Upper lobe of left lung (tissue), 4 donors: ENCODE data around the gene TMPRSS2.

ENCODE experiments used
- CTCF ChIP-seq, 6 experiments: fragments of 450-650 bp in 4 of 6; fragments of 200-600 bp in 2 of 6; sonication (generic) in 2 of 6; IDR thresholded peaks; one replicate each; pipeline ENCODE4 v1.5.1; 2016 to 2019; ENCODE audit warnings: antibody characterized with exemption in 6 of 6
- POLR2A ChIP-seq, 4 donors: fragments of 450-650 bp; IDR thresholded peaks; one replicate each; pipeline ENCODE4 v1.5.1; 2016 to 2017; ENCODE audit warnings: antibody characterized with exemption in 4 of 4, mild to moderate bottlenecking in 2 of 4
- POLR2AphosphoS5 ChIP-seq, 2 donors: sonication (generic); formaldehyde crosslinking; IDR thresholded peaks; one replicate each; pipeline ENCODE4 v1.5.1; 2017; ENCODE audit warnings: antibody characterized with exemption in 2 of 2

DNA sequence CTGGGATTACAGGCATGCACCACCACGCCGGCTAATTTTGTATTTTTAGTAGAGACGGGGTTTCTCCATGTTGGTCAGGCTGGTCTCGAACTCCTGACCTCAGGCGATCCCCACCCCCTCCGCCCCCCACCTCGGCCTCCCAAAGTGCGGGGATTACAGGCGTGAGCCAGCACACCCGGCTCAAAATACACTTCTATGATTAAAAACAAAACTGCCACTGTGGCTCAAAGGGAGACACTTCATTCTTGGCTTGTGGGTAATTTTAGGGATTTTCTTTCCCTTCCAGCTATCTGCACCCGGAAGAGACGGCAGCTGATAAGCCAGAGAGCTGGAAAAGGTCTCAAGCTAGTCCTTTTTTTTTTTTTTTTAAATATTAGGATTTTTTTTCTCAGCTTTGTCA lies 24.5 kb downstream of the TMPRSS2 start:
- TF ChIP-seq POLR2A (IDR thresholded peaks at IDR 0.05) (no peak), POLR2AphosphoS5 (IDR thresholded peaks at IDR 0.05) (no peak), CTCF (IDR thresholded peaks at IDR 0.05) (no peak)
